ENCODE data around the gene PGM1.

Gene PGM1

GRCh38 chr1:63705078-63705477, 111.9 kb downstream of the PGM1 start:
- DNase-seq = no peak

GRCh38 chr1:63709267-63709828, 116.1 kb downstream of the PGM1 start:
- no peak for DNase-seq
